HG02870 (cell line): ENCODE data around the gene MRFAP1.
"Not testable (repeated sequence)": the region's sequence is repeated elsewhere in the genome, so short reads cannot be mapped to it uniquely, and the experiment has no call there.

ENCODE experiments used
- ATAC-seq: cut with Tn5 transposase; IDR thresholded peaks from one replicate; pipeline ENCODE4 v1.9.1; 2021; ENCODE audit warnings: mild to moderate bottlenecking, moderate library complexity; ENCODE audit not compliant: unreplicated experiment

The MRFAP1 gene

DNA sequence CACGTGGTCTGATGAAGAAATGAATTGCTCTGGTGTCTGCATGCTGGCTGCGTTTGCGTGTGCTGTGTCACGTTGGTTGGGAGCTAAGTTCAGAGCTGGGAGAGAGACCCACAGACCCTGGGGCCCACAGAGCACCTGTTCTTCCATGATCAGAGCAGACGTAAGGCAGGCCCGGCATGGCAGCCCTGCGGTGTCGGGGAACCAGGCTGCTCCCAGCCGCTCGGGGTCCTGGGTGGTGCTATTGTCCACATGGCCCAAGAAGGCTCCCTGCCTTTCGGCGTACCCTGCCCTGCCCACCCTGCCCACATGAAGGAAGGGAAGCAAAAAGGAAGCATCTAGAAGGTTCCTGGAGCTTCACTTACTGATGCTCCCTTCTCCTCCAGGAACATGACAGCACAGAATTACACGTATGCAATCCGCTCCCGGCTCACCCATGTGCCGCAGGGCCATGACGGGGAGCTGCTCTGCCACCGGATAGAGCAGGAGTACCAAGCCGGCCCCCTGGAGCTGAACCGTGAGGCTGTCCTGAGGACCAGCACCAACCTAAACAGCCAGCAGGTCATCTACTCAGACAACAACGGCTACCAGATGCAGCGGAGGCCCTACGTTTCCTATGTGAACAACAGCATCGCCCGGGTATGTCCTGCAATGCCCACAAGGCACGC is 30.9 kb upstream of the MRFAP1 start:
- ATAC-seq: no peak

- ATAC-seq: no peak
Measured at GRCh38 chr4:6610856-6611430, 29.5 kb upstream of the MRFAP1 start.

DNA sequence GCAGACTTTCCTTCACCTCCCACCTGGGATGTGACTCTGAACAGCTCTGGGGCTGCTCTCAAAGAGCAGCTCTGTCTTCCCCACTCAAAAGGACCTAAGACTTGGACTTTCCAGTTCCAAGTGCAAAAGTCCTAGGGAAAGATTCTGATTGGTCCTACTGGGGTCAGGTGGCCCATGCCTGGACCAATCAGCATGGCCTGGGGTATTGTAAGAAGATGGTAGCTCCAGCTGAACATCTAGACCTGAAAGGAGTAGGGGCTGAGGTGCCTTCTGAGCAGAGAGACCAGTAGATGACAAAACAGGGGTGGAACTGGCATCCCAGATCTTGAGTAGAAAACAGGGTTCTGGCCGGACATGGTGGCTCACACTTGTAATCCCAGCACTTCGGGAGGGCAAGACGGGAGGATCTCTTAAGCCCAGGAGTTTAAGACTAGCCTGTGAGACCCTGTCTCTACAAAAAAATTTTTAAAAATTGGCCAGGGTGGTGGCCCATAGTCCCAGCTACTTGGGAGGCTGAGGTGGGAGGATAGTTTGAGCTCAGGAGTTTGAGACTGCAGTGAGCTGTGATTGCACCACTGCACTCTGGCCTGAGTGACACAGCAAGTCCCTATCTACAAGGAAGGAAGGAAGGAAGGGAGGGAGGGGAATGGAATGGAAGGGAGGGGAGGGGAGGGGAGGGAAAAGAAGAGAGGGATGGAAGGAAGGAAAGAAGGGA is 27.4 kb upstream of the MRFAP1 start:
- ATAC-seq: no peak

DNA sequence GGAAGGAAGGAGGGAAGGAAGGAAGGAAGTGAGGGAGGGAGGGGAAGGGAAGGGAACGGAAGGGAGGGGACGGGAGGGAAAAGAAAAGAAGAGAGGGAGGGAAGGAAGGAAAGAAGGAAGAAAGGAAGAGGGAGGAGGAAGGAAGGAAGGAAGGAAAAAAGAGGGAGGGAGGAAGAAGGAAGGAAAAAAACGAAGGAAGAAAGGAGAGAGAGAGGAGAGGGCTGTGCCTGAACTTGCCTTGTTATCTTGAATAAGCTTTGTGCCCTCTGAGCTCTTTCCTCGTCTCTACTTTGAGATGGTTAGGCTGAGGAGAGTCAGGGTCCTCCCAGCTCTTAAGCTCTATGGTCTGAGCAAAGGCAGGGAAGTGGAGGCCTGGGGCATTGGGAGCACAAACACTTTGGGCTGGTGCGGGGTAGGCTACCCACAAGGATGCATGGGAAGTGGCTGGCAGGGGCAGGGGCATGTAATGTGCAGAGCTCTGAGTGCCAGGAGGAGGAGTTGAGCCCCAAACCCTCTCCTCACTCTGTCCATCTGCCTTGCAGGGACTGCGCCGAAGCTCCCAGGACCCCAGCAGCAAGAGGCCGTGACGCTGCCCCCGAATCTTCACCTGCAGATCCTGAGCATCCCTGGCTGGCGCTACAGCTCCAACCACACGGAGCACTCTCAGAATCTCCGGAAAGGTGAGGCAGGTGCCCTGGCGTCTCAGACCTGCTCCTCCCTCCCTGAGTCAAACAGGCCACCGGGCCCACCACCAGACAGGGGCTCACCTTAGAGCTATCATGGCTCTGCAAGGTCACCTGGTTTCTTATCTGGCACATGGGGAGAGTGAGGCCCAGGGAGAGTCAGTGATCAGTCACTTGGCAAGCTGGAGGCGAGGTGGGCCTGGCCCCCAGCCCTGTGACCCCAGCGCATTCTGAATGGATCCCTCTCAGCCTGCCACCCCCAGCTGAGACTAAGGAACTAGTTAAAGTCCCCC is 26.5 kb upstream of the MRFAP1 start:
- ATAC-seq: no peak

DNA sequence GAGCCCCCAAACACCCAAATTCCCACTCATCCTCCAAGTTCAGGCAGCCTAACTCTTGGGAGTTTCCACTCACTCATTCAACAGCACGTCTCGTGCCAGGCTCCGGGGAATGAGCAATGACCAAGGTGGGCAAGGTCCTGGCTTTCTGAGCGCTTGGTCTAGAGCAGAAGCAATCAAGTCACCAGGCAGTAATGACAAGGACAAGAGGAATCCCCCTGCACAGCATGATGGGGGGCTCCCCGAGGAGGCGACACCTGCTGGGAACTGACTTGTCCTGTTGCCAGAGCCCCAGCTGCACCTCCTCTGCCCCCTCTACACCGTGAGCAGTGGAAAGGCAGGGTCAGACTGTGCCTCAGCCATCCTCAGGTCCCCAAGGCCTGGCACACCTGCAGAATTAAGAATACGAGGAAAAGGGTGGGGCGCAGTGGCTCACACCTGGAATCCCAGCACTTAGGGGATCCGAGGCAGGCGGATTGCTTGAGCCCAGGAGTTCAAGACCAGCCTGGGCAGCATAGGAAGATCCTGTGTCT is 25.7 kb upstream of the MRFAP1 start:
- no peak for ATAC-seq

- ATAC-seq: no peak
Measured at GRCh38 chr4:6616087-6616995, 24.1 kb upstream of the MRFAP1 start.

GRCh38 chr4:6617246-6617645 is 23.2 kb upstream of the MRFAP1 start:
- ATAC-seq: no peak

- ATAC-seq: no peak
Measured at GRCh38 chr4:6618386-6619115, 21.9 kb upstream of the MRFAP1 start.

GRCh38 chr4:6619116-6619465 is 21.4 kb upstream of the MRFAP1 start:
- no peak for ATAC-seq

DNA sequence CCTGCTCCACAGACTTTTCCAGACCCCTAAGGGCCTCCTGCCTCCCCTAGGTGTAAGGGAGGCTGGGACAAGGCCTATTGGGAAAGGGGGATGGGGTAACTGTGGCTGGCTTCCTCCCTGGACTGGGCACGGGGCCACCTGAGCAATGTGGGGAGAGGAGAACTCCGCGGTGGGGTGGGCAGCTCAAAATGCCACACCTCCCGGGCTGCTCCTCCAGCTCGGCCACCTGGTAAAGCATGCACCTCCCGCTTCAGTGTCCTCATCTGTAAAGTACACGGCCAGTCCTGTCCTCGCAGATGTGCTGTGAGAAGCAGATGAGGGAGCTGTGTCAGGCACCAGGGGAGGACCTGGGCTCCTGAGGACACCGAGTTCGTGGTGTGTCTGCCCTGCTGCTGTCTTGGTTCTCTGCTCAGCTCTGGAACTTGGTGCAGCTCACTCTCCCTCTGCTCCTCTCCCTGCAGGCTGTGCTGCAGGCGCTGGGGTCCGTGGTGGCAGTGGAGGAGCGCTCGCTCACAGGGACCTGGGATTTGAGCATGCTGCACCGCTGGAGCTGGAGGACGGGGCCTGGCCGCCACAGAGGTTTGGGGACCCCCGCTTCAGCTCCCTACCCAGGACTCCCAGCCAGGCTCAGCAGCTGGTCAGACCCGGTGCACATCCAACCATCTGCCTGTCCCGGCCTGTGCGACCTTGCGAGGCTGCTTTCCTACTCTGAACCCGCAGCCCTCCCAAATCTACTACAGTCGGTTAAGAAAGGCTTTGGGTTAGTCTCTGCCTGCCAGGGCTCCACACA is 20.8 kb upstream of the MRFAP1 start:
- ATAC-seq: no peak

DNA sequence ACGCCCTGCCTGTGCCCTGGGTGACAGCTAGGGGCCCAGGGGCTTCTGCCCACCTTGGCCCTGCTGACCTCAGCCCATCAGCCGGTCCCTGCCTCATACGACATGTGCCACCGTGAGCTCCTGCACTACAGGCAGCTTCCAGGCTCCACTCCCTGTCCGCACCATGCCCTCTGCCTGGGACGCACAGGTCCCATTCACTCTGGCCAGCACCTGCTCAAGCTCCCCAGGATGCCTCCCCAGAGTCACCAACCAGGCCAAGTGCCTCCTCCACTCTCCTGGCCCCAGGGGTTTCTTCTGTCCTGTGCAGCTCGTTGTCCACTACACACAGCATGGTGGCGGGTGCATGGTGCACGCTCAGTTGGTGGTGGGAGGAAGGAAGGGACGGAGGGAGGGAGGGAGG is 20.2 kb upstream of the MRFAP1 start:
- no peak for ATAC-seq

GRCh38 chr4:6620891-6621555 is 19.5 kb upstream of the MRFAP1 start:
- no peak for ATAC-seq

GRCh38 chr4:6621556-6621927 is 18.9 kb upstream of the MRFAP1 start:
- ATAC-seq: no peak

DNA sequence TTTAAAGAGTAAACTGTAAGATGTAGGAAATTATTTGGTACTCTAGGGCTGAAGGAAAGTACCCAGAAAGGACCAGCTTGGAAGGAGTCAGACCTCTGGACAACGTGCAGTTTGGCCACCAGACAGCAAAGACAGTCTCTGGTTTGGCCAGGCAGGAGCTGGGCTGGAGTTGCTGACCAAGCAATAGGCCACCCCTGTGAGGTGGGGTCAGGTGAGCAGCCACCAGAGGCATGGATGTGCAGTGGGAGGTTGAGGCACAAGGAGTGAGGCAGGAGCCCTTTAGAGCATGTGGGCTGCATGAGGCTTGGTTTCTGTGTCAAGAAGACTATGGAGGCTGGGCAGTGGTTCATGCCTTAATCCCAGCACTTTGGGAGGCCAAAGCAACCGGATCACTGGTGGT is 17.7 kb upstream of the MRFAP1 start:
- ATAC-seq: no peak

- no peak for ATAC-seq
Measured at GRCh38 chr4:6625256-6625655, 15.2 kb upstream of the MRFAP1 start.

GRCh38 chr4:6626066-6626465 is 14.4 kb upstream of the MRFAP1 start:
- ATAC-seq: no peak

DNA sequence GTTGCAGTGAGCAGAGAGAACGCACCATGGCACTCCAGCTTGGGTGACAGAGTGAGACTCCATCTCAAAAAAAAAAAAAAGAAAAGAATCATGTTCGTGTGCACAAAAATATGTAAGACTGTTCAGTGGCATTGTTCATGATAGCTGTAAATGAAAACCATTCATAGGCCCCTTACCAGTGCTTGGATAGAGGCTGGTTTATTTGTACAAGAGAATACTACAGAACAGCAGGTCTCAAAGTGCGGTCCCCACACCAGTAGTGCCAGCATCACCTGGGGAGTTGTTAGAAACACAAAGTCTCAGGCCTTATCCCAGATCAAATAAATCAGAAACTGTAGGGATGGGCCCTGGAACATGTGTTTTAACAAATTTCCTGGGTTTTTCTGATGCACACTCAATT is 12.7 kb upstream of the MRFAP1 start:
- ATAC-seq: no peak

GRCh38 chr4:6628484-6628883 is 12.0 kb upstream of the MRFAP1 start:
- not testable (repeated sequence) for ATAC-seq
